Activated CD4-positive, CD25-positive, alpha-beta regulatory T cell treated with anti-CD3 and anti-CD28 coated beads, Interleukin-2, amount 50 U/mL, for 16 hours (primary cell): ENCODE measurements around the gene GALNT18.

ENCODE experiments used
- DNase-seq: peaks from one replicate; pipeline ENCODE4 v3.0.0-alpha.2; 2020; ENCODE audit warnings: low read depth, low spot score

Gene GALNT18

DNA sequence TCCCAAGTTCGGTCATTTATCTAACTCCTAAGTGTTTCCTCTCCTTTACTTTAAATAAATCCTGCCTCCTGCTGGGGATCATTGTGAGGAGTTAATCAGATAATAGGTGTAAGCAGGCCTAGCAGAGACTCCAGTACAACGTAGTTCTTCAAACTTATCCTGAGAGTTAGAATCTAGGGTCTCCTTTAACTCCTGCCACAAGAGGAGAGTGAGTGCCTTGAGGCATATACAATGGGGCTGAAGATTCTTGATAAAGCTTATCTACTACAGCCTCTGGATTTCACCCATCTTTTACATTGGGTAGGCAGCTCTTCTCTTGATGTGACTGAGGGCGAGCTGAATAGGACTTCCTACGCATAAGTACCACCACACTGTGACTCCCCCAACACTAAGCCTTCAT lies 3.1 kb upstream of the GALNT18 start:
- no peak for DNase-seq

DNA sequence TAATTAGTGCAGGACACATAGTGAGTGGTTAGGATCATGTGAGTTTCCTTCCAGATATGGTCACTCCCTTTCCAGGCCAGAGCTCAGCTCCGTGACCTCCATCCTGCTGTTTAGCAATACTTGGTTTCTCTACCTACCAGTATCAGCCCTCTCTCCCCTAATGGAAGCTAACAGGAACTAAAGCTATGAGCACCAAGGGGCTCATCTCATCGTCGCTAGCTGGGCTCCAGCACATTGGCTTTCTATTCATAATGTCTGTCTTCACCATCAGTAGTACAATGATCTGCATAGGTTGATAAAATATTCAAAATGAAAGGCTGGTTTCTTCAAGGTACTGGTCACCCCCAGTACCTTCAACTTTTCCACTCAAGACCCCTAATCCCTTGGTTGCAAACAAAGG lies 2.4 kb upstream of the GALNT18 start:
- DNase-seq = no peak

DNA sequence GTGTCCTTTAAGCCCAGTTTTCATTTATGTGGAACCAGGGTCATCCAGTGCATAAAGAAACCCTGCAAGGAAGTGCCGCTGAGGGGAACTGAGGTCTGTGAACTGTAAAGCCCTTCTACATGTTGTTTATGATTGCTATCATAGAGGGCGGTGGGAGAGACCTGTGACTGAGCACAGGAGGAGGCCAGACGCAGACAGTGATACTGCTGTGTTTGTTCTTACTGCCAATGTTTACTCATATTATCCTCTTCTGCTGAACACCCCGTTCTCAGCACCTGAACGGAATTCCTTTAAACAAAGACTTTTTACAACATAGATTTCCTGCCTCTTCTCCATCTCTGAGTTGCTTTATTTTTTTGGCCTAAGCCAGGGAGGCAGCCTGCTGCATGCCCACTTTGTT lies 967 bp upstream of the GALNT18 start:
- no peak for DNase-seq

DNA sequence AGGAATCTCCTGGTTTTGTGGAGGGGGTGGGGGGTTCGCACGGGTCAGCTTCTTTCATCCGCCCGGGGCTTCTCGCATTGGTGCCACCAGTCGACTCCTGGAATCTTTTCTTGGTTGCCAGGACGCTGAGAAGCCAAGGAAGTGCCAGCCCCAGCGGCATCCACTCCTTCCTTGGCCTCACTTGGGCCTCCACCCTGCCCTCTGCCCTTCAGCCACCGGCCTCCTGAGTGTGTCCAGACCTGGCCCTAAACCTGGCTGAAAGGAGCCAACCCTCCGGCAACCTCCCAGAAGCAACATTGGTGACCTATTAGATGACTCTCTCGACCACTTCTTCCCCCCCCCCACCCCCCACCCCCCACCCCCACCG lies 518 bp upstream of the GALNT18 start:
- no peak for DNase-seq

DNA sequence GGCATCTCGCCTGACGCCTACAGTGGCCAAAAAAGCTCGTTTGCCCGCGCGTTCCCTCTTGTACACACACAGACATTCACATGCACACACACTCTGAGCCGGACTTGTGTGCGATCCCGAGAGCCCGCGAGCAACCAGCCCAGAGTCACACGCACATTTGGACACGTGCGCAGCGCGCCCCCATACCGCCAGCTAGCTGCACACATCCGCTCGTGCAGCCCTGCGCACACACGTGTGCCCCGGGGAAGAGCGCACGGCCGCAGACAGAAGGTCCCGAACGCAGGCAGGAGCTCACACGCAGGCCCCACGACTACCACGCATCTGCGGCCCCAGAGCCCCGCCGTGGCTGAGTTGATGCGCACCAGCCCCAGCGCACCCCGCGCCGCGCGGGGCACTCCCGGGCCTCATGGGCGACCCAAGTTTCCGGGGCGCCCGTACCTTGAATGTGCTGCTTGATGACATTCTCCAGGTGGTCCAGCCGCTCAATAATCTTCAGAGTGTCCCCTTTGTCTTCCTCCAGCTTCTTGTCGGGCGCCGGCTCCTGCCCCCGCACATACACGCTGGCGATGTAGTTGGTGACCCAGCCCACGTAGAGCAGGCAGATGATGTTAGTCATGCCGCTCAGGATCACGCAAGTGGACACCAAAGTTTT lies 758 bp downstream of the GALNT18 start:
- no peak for DNase-seq

DNA sequence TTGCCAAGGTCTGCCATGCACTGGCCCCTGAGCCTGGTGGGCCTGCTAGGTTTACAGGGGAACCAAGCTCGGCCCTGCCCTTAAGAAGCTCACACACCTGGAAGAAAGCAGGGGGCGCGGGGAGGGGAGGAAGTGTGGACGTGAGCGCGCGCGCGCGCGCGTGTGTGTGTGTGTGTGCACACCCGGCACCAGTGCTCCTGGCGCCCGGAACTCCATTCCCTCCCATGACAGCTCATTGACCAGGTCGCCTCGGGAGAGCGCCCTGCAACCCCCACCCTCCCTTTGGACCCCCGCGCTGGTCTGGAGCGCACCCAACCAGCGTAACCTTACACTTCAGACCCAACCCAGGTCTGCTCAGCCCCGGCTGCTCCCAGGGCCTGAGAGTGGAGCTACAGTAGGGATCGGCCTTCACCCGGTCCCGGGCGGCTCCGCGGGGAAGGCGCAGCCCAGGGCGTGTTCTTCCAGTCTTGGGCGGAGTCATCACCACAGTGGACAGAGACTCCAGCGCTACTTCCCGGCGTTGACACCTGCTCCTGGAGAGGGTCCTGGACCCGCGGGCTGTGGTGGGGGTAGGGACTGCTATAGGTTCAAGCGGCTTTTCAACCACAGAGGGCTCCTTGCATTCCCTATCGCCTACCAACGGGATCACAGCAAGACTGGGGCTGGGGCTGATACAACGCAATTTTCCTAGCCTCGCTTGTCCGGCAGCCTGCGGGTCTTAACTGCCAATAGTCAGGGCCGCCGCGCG lies 1.5 kb downstream of the GALNT18 start:
- no peak for DNase-seq

DNA sequence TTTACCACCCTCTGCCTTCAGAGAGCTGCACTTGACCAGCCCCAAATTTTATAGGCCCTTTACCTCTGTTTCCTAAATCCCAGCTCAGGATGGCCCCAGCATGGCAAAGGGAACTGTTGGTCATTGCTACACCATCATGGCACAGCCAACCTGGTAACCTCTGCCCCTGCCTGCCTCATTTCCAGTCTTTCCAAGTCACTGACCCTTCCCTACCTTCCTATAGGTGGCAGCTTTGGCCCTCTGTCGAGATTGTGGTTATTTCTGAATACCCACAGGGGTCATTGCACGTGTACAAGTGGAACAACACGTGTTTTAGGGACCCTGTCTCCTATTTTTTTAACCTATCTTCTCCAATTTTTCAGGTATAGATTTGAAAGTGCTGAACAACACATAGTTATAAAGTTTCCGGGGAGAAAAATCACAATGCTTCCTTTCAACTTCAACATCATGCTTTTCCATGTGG lies 2.8 kb downstream of the GALNT18 start:
- no peak for DNase-seq

DNA sequence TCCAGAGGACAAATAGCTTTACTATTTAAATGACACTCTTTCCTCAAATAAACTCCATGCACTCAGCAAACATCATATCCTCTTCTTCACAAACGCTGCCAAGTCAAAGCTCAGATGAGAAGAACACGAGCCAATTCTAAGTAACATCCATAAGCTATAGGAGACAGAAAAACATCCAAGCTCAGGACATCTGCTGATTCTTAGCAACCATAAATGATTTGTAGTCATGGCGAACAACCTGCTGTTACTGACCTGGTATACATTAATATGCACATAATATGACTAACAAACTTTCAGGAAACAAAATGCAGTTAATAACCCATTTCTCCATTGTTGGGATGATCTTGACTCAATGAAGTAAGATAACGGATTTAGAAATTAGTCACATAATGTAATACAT lies 6.7 kb downstream of the GALNT18 start:
- DNase-seq = no peak

DNA sequence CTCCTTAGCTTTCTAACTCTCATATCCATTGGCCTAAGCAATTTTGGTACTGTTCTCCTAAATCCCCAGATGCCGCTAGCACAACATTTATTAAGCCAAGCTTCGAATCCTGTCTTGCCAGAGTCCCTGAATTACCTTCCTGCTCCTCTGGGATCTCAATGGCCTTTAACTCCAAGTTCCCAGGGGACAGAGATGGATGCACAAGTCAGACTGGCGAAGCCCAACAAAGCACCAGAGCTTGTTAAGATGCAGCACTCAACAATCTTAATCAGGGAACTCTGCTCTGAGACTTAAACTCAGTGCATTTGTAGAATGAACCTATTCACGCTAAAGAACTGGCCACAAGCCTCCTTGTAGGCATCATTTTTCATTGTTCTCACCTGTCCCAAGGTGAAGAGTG lies 9.4 kb downstream of the GALNT18 start:
- DNase-seq = no peak

DNA sequence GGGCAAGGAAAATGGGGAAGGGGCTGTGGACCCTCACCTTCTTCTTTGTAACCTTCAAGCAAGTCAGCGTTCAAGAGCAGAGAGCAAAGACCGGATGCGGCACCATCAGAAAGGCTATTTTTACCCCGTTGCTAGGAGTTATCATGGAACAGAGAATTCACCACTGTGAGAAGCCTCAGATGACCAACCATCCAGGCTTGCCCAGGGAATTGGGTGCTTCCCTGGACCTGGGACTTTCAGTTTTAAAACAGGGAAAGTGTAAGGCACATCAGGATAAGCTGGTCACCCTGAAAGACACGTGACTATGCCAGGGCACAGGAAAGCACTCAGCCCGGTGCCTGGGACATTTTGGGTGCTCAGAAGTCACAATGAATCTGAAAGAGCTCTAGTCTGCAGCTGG lies 10.4 kb downstream of the GALNT18 start:
- no peak for DNase-seq

DNA sequence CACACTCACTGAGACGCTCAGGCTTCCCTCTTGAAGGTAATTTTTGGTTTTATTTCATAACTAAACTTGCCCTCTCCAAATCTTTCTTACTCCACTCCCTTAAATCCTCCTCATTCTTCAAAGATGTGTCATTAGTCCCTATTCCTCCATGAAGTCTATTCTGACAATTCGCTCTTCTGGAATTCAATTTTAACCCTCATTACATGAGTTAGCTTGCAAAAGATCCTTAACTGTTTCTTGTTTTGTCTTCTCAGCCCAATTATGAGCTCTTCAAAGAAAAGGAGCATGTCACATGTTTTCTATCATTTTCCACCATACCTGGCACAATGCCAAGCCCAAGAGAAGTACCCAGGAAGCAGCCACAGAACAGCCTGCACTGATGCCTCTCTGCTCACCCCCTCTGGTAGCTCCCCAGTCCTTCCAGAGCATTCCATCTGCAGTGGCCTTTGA lies 13.0 kb downstream of the GALNT18 start:
- no peak for DNase-seq

DNA sequence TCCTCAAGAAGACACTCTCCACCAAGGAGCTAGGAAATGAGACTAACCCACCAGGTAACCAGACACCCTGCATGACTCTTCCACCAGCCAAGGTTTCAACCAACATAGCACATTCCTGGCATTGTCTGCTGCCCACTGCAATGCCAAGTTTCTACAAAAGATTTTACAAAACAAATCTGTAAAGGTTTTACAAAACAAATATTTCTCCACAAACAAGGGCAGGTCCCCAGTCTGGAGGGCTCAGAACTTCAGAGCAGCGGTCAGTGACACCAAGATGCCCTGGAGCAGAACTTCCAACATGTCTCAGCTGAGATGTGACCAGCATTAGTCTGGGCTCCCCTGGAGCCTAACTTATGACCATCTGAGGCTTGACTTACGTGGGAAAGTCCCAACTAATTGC lies 14.0 kb downstream of the GALNT18 start:
- no peak for DNase-seq

DNA sequence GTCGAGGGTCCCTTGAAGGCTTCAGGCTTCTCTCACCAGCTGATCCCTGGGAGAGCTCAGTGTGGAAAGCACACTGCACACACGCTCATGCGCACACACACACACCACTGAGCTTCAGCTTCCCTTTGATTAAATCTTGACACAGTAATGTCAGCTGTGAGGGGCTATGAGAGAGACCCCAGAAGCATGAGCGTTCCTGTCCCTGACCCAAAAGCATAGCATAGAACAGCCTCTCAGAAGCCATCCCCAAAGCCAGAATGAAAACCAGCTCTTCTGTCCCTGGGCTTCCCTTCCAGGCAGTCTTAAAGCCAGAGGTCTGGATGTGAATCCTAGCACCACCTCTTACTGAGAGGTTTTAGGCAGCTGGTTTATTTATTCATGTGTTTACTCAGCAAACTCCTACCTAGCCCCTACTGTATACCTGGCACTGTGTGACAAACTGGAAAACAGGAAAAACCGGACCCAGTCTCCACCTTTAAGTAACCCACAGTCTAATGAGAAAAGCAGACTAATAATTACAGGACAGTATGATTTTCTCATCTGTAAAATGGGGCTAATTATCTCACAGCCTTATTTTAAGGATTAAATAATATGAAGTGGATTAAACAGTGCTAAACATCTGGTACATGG lies 15.9 kb downstream of the GALNT18 start:
- no peak for DNase-seq

DNA sequence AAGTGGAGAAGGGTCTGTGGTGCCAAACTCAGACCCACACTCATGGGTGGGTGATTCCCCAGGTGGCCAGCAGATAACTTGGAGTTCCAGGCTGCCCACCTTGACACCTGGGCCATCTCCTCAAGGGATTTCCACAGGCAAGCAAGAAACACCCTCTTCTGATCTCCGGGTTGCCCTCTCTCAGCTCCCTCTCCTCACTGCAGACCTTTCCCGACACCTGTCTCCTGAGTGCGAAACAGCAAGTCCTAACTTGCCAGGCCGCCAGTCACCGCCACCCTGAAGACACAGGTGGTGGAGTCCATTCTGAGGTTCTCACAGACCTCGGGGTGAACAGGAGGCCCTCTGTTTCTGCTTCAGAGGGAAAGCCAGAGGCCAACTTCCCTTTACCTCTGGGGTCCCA lies 16.6 kb downstream of the GALNT18 start:
- DNase-seq = no peak

DNA sequence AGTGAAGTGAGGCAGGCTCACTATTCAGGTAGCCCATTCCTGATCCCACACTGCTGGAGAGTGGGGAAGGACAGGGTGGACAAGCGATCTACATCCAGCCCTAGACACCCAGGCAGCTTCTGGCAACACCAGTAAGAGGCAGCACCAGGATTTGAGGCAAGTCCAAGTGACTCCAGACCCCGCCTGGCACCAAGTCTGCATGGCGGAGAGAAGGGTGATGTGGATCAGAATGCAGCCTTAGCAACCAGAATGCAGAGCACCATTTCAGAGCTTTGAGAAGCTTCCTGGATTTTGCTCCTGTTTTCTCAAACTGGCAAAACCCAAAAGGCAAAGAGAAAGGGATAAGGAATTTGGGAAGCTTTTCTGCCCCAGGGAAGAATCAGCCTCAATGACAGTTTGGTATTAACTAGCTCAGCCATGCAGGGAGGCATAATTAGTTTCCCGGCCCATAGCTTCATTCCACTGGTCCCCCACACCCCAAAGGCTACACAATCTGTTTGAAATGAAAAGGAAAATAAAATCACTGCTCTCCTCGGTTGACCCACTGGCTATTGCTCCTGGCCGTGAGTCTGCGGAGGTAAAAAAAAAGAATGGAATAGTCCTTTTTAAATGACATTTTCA lies 17.3 kb downstream of the GALNT18 start:
- no peak for DNase-seq

DNA sequence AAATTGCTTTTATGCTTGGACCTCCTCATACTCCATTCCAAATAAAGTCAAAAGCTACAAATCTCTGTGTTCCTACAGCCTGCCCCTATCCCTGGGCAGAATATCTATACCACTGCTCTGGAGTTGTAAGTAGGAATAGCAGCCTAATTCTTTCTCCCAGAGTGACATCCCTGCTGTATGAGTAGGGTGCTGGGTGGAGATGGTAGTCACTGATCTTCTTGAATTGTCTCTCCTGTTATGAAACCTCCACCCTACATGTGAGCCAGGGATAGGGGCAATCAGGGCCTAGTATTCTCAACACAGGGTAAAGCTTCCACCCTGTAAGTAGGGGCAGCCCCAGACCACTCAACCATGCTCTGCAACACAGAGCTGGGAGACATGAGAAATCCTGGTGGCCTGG lies 19.8 kb downstream of the GALNT18 start:
- DNase-seq = no peak

DNA sequence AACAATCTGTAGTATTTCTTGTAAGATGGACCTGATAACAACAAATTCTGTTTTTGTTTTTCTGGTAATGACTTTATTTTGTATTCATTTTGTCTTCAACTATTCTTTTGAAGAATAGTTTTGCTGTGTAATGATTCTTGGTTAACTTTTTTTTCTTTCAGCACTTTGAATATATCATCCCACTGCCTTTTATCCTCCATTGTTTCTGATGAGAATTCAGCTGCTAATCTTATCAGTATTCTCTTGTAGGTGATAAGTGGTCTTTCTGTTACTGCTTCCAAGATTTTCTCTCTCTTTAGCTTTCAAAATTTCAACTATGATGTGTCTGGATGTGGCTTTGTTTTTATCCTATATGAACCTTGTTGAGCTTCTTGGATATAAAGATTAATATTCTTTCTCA lies 21.5 kb downstream of the GALNT18 start:
- no peak for DNase-seq

DNA sequence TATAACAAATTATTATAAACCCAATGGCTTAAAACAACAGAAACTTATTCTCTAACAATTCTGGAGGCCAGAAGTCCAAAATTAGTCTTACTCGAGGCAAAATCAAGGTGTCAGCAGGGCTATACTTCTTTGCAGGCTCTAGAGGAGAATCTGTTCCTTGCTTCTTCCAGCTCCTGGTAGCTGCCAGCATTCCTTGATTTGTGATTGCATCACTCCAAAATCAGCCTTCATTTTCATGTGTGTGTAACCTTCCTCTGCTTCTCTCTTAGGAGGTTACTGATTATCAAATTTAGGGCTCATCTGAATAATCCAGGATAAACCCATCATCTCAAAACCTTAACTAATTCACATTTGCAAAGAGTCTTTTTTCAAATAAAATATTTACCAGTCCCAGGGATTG lies 23.6 kb downstream of the GALNT18 start:
- DNase-seq = no peak

DNA sequence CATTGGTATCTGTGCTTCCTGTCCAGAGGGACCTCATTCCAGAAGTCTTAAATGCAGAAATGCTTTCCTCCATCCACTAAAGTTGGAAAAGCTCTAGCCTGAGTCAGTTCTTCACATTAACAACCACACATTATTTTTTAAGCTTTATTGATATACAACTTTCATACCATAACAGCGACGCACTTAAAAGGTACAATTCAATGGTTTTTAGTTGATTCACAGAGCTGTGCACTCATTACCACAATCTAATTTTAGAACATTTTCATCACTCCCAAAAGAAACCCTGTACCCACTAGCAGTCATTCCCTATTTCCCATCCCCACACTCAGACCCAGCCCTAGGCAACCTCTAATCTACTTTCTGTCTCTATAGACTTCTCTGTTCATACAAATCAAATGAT lies 27.6 kb downstream of the GALNT18 start:
- DNase-seq = no peak

DNA sequence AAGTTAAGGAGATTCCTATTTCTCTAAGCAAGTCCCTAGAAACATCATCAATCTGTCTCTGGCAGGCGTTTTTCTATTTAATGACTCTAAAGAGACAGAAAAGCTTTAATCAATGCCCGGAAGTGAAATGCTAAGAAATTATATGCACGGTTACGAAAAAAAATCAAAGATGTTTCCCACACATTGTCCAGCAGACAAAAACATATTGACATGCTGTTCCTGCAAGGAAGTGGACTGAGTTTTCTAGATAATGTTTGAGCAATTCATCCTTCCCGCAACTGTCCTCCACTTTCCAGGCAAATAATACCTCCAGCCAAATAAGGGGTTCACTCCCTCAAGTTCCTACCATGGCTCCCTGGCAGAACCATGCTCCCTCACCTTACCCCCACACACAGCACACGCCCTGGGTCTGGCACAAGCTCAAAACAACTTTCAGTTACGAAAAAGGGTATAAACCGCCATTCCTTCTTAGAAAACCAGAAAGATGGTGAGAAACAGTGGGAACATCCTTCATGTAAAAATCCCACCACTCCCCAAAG lies 29.6 kb downstream of the GALNT18 start:
- DNase-seq = no peak

DNA sequence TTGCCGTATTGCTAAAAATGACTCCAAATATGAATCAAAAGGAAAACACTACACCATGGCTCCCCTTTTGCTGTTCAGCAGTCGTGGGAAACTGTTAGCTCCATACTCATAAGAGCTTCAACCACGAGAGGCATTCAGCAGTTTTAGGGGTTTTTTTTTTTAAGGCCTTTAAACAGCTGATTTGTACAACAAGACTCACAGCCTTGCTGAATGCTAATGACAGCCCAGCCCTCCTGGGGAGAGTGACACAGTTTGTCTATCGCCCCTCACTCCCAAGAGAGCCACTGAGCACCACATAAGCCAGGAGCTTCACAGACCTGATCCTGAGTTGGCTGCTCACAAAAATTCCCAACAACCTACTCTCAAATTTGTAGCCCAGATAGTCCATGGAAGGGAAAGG lies 32.4 kb downstream of the GALNT18 start:
- DNase-seq = no peak

DNA sequence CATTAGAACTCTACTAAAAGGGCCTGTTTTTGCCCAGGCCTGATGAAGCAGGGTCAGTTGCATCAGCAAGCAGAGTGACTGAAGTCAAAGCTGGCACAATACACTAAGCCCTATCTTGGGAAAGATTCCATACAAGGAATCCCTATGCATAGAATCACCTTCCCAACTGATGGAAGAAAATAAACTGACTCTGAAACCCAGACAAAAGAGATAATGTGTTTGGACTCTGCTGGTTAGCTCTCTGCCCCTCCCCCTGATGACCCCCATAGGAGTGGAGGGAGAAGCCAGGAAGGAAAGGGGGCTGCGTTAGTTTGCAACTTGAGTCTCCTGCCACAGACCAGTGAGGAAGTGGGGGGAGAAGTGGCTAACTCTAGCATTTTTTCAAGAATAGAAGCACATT lies 32.9 kb downstream of the GALNT18 start:
- no peak for DNase-seq
